NCI-H2196 (cell line): ENCODE results near the gene RELT.

Source experiments
- DNase-seq: peaks from one replicate; lab custom pipeline; 2025; ENCODE audit not compliant: unreplicated experiment; lab: John Stamatoyannopoulos, UW

RELT gene

GRCh38 chr11:73390601-73391565 is 14.7 kb downstream of the RELT start:
- DNase-seq = no peak

GRCh38 chr11:73391665-73392064 is 15.5 kb downstream of the RELT start:
- no peak for DNase-seq

GRCh38 chr11:73392108-73393010 is 16.2 kb downstream of the RELT start:
- DNase-seq = no peak

GRCh38 chr11:73393011-73393380 is 16.8 kb downstream of the RELT start:
- no peak for DNase-seq

- peak; percentile 67 for DNase-seq
Measured at GRCh38 chr11:73393479-73394415, 17.5 kb downstream of the RELT start.

- DNase-seq = no peak
Measured at GRCh38 chr11:73394416-73395296, 18.5 kb downstream of the RELT start.

- no peak for DNase-seq
Measured at GRCh38 chr11:73395297-73396208, 19.4 kb downstream of the RELT start.

- DNase-seq = no peak
Measured at GRCh38 chr11:73396251-73396930, 20.2 kb downstream of the RELT start.

GRCh38 chr11:73396985-73397384 is 20.8 kb downstream of the RELT start:
- no peak for DNase-seq

GRCh38 chr11:73397468-73398131 is 21.4 kb downstream of the RELT start:
- DNase-seq = no peak

GRCh38 chr11:73398132-73398526 is 21.9 kb downstream of the RELT start:
- no peak for DNase-seq

- DNase-seq = no peak
Measured at GRCh38 chr11:73398721-73399120, 22.5 kb downstream of the RELT start.

- no peak for DNase-seq
Measured at GRCh38 chr11:73399159-73399590, 23.0 kb downstream of the RELT start.

GRCh38 chr11:73399636-73400035 is 23.4 kb downstream of the RELT start:
- DNase-seq = no peak

GRCh38 chr11:73400293-73400692 is 24.1 kb downstream of the RELT start:
- DNase-seq = no peak

GRCh38 chr11:73401217-73401923 is 25.2 kb downstream of the RELT start:
- DNase-seq = no peak
